Astrocyte (in vitro differentiated cells and primary cell): ENCODE measurements around the gene SNAPIN.

Experiments used
- CTCF ChIP-seq: IDR thresholded peaks from 2 replicates; pipeline ENCODE4 v1.5.1; 2011; ENCODE audit warnings: low read depth, mild to moderate bottlenecking, inconsistent platforms, low read length, moderate library complexity; ENCODE audit not compliant: insufficient read depth
- EZH2 ChIP-seq: IDR thresholded peaks from 2 replicates; pipeline ENCODE4 v1.6.1; 2012; ENCODE audit warnings: mild to moderate bottlenecking, low read length, inconsistent platforms; ENCODE audit not compliant: insufficient read depth

- TF ChIP-seq CTCF (no peak), EZH2 (no peak)
Observed at GRCh38 chr1:153623101-153623500, 35.4 kb upstream of the SNAPIN start.
